HG02981 (cell line): ENCODE measurements around the gene CAMK2B.

ENCODE experiments used
- ATAC-seq: cut with Tn5 transposase; IDR thresholded peaks from one replicate; pipeline ENCODE4 v1.9.1; 2021; ENCODE audit warnings: mild to moderate bottlenecking, moderate library complexity; ENCODE audit not compliant: unreplicated experiment

CAMK2B gene

GRCh38 chr7:44309271-44310091 lies 15.9 kb downstream of the CAMK2B start:
- ATAC-seq = no peak

DNA sequence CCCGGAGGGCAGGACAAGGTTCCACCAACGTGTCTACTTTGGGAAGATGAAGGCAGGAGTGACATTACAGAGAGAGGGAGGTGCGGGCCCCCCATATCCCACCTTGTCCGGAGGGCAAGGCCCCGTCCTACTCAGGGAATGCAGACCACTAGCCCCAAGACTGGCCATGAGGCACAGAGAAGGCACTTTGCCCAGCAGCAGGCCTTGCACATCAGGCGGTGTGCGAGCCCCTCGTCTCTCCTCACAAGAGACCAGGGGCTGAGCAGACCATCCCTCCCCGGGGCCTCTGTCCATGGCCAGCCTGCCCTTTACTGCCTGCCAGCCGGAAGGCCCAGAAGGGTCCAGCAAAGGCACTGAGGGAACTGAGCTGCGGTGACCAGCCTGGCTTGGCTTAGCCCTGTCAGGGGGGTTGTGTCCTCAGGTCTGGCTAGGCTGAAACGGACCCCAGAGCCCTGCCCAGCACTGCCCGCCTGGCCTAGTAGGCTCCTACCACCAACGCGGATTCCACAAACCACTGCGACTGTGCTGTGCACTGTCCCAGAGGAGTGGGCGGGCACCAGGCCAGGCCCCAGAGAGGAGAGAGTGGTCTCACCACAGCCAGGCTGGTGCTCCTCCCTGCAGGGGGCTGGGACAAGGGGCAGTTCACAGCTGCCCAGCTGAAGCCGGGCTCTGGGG lies 16.7 kb downstream of the CAMK2B start:
- ATAC-seq = no peak

- ATAC-seq = no peak
These were observed 17.3 kb downstream of the CAMK2B start for GRCh38 chr7:44307905-44308595.

- no peak for ATAC-seq
These were observed 18.0 kb downstream of the CAMK2B start for GRCh38 chr7:44307301-44307900.

- no peak for ATAC-seq
These were observed 18.8 kb downstream of the CAMK2B start for GRCh38 chr7:44306606-44307005.

DNA sequence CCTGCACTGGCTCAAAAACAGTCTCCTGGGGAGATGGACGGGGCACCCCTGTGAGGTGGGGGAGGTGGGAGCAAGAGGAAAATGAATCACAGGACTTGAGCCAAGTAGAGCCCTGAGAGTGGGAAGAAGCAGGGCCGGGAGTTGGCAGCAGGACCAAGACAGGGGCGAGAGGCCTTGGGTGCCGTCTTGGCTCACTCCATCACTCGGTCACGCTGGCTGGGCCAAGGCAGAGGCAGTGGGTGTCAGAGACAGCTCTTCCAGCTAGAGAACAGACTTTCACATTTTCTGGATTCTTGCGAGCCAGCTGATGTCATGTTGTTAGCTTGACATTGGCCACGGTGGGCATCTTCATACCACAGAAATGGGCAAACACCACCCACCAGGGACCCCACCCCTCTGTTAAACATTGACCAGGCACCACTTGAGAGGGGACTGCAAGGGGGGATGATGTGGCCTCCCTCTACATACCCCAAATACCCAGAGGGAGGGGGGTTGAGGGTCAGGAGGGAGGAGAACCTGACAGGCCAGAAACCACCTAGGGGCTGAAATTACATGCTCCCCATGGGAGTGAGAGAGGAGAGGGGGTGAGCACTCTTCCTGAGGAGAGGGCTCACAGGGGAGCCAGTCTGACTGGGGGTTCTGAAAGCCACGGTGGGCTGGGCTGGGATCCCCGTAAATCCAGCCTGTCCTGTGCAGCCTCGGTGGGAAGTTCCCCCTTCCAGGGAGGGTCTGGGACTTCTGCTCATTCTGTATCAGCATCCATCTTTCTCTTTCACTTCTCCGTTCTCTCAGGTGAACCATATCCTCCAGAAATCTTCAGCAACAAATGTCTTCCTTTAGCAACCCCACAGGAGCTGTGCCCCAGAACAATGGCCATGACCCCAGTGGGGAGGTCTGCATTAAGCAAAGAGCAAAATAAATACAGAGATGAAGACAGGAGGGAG lies 19.6 kb downstream of the CAMK2B start:
- ATAC-seq = no peak

DNA sequence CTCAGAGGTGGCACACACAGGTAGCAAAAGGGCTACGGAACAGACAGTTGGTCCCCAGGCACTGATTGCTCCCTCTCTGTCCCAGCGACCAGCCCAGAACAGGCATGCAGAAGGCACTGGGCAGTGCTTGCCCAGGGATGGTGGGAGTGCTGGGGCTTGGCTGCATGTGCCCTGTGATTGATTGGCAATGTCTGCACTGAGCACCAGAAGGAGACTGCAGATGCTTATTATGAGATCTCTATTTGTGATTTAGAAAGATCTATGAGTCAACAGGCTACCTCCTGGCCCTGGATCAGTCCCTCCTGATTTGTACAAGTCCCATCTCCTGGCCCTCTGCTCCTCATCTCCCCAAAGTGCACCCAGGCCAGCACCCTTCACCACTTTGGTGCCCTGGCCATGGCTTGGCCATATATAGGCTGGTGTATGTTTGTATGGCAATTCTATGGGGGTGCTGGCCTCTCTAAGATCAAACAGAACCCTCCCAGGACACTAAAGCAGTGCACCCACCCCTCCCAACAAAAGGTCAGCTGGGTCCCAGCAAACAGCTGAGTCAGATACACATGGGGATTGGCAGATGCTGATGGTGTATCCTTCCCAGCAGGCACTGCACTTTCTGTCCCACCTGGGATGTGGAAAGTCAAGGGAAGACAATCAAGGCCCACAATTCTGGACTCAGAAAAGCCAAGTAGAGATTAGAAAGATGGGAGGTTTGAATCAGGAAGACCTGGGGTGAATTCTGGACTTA lies 30.9 kb downstream of the CAMK2B start:
- ATAC-seq = no peak

DNA sequence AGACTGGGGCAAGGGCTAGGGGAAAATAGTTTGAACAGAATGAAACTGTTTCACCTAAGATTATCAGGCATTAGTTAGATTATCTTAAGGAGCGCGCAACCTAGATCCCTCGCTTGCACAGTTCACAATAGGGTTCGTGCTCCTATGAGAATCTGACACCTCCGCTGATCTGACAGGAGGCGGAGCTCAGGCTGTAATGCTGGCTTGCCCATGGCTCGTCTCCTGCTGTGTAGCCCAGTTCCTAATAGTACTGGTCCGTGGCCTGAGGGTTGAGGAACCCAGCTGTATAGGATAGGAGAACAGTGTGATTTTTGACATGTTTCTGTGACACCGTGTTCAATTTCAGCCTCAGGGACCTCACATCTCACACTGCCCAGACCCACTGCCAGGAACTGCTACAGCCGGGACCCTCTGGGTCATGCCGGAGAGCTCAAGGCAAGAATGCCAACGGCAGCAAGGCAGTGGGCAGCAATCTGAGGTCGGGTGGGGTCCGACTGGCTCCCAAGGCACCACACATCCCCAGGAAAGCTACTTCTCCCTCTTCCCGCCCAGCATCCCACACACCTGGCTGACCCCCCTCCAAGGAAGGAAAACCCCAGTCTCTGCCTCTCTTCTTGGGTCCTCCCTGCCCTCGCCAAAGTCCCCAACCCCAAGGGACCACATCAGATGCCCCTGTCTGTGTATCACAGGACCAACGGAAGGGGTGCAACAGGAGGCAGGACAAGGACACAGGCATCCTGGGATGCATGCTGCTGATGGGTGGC lies 31.7 kb downstream of the CAMK2B start:
- ATAC-seq = no peak

GRCh38 chr7:44292876-44293560 lies 32.4 kb downstream of the CAMK2B start:
- no peak for ATAC-seq

DNA sequence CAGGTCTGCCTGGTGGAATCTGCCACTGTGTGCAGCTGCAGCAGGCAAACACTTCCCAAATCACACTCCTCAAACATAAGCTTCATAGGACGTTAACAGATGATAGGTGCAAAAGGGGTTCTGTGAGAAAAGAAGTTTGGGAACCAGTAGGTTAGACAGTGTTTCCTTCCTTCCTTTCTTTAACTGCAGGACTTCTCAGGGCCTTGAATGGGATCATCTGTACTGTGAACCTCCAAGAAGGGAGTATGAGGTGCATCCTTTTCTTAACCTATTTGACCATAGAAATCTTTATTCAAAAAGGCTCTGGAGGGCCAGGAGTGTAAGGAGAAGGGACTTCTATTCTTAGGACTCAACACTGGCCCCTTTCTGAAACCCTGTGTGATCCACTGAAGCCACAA lies 33.0 kb downstream of the CAMK2B start:
- ATAC-seq = no peak

- no peak for ATAC-seq
These were observed 33.5 kb downstream of the CAMK2B start for GRCh38 chr7:44291733-44292419.

GRCh38 chr7:44291066-44291732 lies 34.2 kb downstream of the CAMK2B start:
- no peak for ATAC-seq

DNA sequence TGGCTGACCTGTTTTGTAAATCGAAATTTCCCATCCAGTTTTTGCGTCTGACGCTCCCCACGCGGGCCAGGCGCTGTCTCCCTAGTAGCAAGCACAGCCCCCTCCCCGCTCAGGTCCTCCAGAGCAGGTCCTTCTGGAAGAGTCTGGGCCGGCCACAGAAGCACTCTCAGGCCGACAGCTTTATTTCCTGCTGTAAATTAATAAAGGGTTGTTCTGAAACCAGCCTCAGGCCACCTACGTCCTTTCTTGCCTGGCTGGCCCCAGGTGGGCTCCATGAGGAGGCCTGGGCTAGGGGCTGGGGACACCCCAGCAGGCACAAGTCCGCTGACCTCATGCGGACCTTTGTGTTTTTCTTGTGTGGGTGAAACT lies 35.2 kb downstream of the CAMK2B start:
- ATAC-seq = no peak

GRCh38 chr7:44289341-44290251 lies 35.8 kb downstream of the CAMK2B start:
- no peak for ATAC-seq

DNA sequence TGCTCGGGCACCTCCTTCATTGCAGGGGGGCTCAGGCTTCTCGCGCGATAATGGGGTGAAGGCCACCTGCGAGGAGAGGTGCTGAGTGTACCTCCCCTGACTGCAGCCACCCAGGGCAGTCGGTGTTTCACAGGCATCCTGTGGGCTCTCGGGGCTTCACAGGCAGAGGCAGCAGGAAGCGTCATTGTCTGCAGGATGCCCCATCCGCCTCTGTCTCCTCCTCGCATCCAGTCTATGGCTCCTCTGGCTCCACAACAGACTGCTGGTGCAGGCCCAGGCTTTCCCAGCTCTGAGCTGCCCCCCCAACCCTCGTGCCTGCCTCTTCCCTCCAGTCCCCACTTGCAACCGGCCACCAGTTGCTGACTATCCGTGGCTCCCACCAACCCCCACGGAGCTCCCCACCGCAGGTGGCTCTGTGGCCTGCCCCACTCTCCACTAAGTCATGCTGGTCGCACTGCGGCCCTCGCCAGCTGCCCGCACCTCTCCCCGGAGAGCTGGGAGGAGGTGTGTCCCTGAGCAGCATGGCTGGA lies 36.5 kb downstream of the CAMK2B start:
- no peak for ATAC-seq

- ATAC-seq = no peak
These were observed 37.1 kb downstream of the CAMK2B start for GRCh38 chr7:44288381-44288685.
